Esophagus muscularis mucosa (tissue), 4 donors: Measurements from ENCODE around the gene MYH6.
A peak's percentile ranks its signal among the peaks of the same experiment; 100 is the strongest.

Source experiments
- EP300 ChIP-seq: sonication (generic); formaldehyde crosslinking; IDR thresholded peaks from one replicate; pipeline ENCODE4 v1.6.1; 2017; ENCODE audit warnings: antibody characterized with exemption
- POLR2A ChIP-seq: fragments of 450-650 bp; IDR thresholded peaks from one replicate; pipeline ENCODE4 v1.6.1; 2017; ENCODE audit warnings: antibody characterized with exemption, moderate library complexity, mild to moderate bottlenecking, low read depth
- POLR2AphosphoS5 ChIP-seq, 2 donors: sonication (generic); formaldehyde crosslinking; IDR thresholded peaks; one replicate each; pipeline ENCODE4 v1.6.1; 2017; ENCODE audit warnings: antibody characterized with exemption in 2 of 2
- TF ChIP-seq, protein P1 (sequence below), 3 experiments: fragments of 200-600 bp in 2 of 3; fragments of 450-650 bp in 1 of 3; sonication (generic) in 2 of 3; IDR thresholded peaks; one replicate each; pipeline ENCODE4 v1.5.1; 2017 to 2019; ENCODE audit warnings: antibody characterized with exemption in 3 of 3, mild to moderate bottlenecking in 2 of 3, moderate library complexity in 1 of 3

DNA sequence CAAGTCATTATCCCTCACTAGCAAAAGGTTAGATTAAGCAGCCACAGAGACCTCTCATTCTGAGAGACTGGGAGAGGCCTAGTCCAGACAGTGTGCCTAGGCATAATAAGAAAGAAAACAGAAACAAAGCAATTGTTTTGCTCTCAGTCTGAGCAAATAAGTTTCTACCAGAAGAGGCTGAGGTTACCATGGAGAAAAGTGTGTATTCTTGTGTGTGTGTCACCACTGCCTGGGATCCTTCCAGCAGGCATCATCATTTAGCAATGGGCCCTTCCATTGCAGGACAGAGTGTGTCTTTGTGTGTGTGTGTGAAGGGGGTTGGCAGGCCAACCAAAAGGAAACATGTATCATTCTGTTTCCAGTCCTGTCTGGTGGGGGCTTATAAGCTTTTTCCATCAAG is 46.8 kb downstream of the MYH6 start:
- TF ChIP-seq, protein P1, sequence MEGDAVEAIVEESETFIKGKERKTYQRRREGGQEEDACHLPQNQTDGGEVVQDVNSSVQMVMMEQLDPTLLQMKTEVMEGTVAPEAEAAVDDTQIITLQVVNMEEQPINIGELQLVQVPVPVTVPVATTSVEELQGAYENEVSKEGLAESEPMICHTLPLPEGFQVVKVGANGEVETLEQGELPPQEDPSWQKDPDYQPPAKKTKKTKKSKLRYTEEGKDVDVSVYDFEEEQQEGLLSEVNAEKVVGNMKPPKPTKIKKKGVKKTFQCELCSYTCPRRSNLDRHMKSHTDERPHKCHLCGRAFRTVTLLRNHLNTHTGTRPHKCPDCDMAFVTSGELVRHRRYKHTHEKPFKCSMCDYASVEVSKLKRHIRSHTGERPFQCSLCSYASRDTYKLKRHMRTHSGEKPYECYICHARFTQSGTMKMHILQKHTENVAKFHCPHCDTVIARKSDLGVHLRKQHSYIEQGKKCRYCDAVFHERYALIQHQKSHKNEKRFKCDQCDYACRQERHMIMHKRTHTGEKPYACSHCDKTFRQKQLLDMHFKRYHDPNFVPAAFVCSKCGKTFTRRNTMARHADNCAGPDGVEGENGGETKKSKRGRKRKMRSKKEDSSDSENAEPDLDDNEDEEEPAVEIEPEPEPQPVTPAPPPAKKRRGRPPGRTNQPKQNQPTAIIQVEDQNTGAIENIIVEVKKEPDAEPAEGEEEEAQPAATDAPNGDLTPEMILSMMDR (IDR thresholded peaks at IDR 0.05), result no peak
- TF ChIP-seq POLR2AphosphoS5 (IDR thresholded peaks at IDR 0.05), result peak; percentile 13 to 51
- TF ChIP-seq POLR2A, result no peak
- TF ChIP-seq EP300, result no peak
